Activated T-cell treated with anti-CD3 and anti-CD28 coated beads for 48 hours (primary cell): ENCODE measurements around the gene AGBL5.

Experiments used
- DNase-seq: peaks from one replicate; pipeline ENCODE4 v3.0.0-alpha.2; 2020; ENCODE audit warnings: low read depth

AGBL5 gene

GRCh38 chr2:27077231-27077630 is 25.8 kb downstream of the AGBL5 start:
- no peak for DNase-seq

GRCh38 chr2:27078267-27079194 is 27.1 kb downstream of the AGBL5 start, which contains the start of gene EMILIN1:
EMILIN1 (plus strand) TSS chr2:27078615; CDS start chr2:27079066, 451 bp downstream.
- DNase-seq: no peak

- no peak for DNase-seq
Measured at GRCh38 chr2:27079233-27080139, 28.0 kb downstream of the AGBL5 start.

DNA sequence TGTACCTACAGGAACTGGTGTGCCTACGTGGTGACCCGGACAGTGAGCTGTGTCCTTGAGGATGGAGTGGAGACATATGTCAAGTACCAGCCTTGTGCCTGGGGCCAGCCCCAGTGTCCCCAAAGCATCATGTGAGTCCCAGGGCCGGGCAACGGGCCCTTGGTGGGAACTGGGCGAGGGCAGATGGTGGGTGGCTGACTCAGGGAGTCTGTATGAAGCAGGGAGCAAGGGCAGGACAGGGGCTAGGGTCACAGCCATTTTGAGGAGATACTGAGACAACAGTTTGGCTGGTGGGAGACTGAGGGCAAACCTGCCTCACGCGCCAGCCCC is 28.6 kb downstream of the AGBL5 start:
- DNase-seq: no peak

GRCh38 chr2:27080603-27080936 is 29.1 kb downstream of the AGBL5 start:
- DNase-seq: no peak

- DNase-seq: no peak
Measured at GRCh38 chr2:27081984-27082772, 30.7 kb downstream of the AGBL5 start.

DNA sequence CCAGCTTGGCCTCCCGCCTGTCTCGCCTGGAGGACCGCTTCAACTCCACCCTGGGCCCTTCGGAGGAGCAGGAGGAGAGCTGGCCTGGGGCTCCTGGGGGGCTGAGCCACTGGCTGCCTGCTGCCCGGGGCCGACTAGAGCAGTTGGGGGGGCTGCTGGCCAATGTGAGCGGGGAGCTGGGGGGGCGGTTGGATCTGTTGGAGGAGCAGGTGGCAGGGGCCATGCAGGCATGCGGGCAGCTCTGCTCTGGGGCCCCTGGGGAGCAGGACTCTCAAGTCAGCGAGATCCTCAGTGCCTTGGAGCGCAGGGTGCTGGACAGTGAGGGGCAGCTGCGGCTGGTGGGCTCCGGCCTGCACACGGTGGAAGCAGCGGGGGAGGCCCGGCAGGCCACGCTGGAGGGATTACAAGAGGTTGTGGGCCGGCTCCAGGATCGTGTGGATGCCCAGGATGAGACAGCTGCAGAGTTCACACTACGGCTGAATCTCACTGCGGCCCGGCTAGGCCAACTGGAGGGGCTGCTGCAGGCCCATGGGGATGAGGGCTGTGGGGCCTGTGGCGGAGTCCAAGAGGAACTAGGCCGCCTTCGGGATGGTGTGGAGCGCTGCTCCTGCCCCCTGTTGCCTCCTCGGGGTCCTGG is 31.4 kb downstream of the AGBL5 start:
- no peak for DNase-seq

DNA sequence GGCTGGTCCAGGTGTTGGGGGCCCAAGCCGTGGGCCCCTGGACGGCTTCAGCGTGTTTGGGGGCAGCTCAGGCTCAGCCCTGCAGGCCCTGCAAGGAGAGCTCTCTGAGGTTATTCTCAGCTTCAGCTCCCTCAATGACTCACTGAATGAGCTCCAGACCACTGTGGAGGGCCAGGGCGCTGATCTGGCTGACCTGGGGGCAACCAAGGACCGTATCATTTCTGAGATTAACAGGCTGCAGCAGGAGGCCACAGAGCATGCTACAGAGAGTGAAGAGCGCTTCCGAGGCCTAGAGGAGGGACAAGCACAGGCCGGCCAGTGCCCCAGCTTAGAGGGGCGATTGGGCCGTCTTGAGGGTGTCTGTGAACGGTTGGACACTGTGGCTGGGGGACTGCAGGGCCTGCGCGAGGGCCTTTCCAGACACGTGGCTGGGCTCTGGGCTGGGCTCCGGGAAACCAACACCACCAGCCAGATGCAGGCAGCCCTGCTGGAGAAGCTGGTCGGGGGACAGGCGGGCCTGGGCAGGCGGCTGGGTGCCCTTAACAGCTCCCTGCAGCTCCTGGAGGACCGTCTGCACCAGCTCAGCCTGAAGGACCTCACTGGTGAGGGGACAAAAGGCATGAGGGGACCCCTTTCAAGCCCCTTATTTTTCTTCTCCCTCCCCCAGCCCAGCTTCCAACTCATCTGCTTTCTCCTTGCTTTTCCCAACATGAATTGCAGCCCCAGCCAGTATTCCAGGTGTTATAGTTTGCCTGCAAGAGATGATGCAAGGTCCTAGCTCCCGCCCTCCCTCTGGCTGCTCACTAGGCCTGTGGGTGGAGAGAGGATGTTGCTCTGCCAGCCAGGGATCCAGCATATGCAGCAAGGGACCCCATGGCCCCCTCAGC is 32.2 kb downstream of the AGBL5 start:
- DNase-seq: no peak

DNA sequence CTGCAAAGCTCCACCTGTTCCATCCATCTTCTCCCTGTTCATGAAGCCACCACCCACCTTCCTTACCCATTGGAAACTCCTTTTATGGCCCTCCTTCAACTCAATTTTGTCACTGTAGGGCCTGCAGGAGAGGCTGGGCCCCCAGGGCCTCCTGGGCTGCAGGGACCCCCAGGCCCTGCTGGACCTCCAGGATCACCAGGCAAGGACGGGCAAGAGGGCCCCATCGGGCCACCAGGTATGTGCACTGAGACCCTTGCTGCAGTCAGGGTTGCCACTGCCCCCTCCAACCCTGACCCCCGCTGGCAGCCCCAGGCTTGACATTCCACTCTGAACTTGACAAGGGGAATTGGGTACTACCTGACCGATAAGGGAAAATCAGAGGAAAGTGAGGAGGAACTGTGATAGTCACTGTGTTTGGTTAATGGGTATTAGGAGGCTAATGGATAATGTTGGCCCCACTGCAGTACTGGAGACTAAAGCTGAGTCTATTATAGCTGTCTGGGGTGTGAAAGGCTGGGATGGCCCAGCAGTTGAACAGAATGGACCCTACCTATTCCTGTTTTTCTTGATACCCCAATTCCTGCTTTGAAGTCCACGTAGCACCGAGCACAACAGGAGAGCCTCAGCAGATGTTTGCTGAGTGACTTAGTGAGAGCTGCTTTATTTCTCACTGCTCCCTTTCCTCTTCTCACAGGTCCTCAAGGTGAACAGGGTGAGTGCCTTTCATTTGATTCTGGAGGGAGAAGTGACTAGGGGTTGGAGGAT is 33.0 kb downstream of the AGBL5 start:
- DNase-seq: no peak

GRCh38 chr2:27085062-27085672 is 33.7 kb downstream of the AGBL5 start:
- DNase-seq: no peak

- DNase-seq: peak; percentile 38
Measured at GRCh38 chr2:27085673-27086089, 34.2 kb downstream of the AGBL5 start.

- DNase-seq: peak; percentile 100
Measured at GRCh38 chr2:27086090-27086723, 34.7 kb downstream of the AGBL5 start.

DNA sequence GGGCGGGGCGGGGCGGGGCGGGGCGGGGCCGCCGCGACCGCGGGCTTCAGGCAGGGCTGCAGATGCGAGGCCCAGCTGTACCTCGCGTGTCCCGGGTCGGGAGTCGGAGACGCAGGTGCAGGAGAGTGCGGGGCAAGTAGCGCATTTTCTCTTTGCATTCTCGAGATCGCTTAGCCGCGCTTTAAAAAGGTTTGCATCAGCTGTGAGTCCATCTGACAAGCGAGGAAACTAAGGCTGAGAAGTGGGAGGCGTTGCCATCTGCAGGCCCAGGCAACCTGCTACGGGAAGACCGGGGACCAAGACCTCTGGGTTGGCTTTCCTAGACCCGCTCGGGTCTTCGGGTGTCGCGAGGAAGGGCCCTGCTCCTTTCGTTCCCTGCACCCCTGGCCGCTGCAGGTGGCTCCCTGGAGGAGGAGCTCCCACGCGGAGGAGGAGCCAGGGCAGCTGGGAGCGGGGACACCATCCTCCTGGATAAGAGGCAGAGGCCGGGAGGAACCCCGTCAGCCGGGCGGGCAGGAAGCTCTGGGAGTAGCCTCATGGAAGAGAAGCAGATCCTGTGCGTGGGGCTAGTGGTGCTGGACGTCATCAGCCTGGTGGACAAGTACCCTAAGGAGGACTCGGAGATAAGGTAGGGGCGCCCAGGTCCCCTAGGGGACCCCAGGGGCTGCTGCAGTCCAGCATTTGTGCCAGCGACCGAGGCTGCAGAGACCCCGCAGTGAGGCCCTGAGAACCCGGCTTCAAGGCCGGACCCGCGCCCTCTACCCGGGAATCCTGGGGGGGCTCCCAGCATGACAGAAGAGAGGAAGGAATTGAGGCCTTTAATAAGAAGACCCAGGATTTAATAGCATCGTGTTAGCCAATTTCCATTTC is 35.5 kb downstream of the AGBL5 start, which contains the start of gene KHK:
KHK (plus strand) TSS at position 49 of the 870 bp plus-strand sequence; CDS start at position 537, 488 bp downstream.
- no peak for DNase-seq

GRCh38 chr2:27087823-27088410 is 36.4 kb downstream of the AGBL5 start:
- DNase-seq: no peak

DNA sequence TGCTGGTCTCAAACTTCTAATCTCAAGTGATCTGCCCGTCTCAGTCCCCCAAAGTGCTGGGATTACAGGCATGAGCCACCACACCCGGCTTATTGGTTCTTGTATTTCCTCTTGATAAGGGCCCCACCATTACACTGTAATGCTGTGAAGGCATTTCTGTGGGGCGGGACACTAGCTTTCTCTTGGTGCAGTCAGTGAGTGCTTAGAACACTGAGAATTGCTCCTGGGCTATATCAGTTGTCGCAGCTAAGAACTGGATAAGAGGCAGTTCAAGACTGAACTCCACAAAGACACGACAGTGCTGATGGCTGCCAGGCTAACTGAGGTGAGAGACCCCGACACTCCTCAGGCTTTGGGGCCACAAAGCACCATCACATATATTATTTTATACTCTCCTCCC is 37.2 kb downstream of the AGBL5 start:
- DNase-seq: no peak

DNA sequence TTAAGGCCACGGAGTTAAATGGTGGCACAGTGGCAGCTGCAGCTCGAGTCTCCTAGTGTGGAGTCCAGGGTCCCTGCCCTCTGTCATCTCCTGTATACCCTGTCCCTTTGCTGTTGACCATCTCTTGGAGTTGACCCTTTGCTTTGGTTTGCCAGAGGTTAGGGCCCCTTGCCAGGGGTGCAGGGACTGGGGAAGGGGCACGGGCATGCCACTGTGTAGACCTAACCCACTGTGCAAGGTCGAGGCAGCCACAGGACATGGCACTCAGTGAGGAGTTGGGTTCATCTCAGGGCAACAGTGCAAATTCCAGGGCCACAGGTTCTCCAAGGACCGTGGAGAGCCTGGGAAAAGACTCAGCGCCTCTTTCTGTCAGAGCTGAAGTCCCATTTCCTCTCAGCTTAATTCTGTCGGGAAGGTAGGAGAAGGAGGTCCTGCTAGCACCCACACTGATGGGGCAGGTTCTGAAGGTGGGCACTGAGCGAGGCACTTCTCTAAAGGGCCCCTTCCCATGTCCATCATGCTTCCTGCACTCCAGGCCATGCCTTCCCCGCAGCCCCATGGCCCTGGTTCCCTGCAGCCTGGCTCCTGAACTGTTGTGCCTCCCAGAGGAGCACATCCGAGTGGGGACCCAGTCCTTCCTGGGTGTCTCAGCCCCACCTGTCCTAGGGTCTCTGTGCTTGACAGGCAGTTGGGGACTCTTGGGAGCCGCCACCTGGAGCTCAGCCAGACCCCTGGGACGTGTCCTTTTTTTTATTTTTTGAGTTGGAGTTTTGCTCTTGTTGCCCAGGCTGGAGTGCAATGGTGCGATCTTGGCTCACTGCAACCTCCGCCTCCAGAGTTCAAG is 37.9 kb downstream of the AGBL5 start:
- DNase-seq: no peak
